GM21737 (cell line): ENCODE measurements around the gene ZBTB32.

Experiments
- ATAC-seq: cut with Tn5 transposase; IDR thresholded peaks from one replicate; pipeline ENCODE4 v1.9.1; 2021; ENCODE audit warnings: mild to moderate bottlenecking, moderate library complexity; ENCODE audit not compliant: unreplicated experiment

The ZBTB32 gene

GRCh38 chr19:35693835-35694599 lies 10.3 kb upstream of the ZBTB32 start:
- peak; percentile 83 for ATAC-seq

GRCh38 chr19:35695895-35696422 lies 8.4 kb upstream of the ZBTB32 start:
- ATAC-seq, result no peak

- ATAC-seq, result no peak
Observed at GRCh38 chr19:35696835-35697234, 7.5 kb upstream of the ZBTB32 start.

DNA sequence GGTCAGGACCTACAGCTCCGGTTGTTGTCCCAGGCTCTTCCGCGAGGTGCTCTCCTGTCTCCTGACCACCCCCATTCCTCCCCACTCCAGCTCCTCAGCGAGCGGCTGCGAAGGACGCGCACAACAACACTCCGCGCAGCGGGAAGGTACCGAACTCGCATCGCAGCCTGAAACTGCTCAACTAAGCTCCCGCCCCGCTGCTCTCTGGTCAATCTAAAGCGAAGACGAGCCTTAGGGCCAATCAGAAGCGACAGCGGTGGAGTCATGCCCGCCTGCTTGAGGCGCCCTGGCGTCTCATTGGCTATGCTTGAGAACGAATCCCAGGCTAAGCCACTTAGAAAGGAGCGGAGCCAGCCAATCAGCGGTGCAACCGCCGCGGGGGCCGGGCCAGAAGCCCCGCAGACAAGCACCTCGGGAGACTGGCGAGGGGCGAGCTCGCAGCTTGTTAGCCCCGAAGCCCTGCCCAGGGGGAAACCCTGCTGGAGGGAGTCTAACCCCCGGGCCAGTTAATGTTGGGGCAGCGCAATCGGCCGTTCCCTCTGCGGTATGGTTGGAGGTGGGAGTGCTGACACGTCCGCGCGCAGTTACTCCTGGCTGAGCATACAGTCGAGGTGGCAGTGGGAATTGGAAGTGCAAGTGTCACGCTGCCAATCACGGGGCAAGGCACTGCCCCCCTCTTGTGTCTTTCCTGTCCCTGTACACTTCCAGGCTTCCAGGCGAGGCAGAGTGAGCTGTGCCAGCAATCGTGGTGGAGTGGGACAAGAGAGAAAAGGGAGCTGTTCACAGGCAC lies 1.9 kb upstream of the ZBTB32 start:
- peak; percentile 95 for ATAC-seq

- ATAC-seq, result no peak
Observed at GRCh38 chr19:35703343-35703742, 1.0 kb upstream of the ZBTB32 start.

- no peak for ATAC-seq
Observed at GRCh38 chr19:35708391-35708790, 4.0 kb downstream of the ZBTB32 start.

GRCh38 chr19:35710784-35711723 lies 6.7 kb downstream of the ZBTB32 start:
- ATAC-seq, result peak; percentile 35

- ATAC-seq, result no peak
Observed at GRCh38 chr19:35712567-35713505, 8.5 kb downstream of the ZBTB32 start.

DNA sequence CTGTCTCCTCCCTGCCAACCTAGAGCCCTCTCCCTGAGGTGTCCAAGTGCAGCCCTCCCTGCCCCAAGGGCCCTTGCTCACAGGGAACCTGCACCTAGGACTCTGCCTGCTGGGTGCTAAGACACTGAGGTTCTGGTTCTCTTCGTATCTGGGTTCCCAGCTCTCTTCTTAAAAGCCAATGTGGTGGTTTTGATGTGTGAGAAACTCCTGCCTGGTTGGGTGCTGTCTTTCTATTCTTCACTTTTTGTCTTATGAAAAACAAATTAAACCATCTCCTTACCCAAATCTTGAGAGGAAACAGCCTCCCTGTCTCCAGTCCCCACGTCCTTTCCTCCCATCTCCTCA lies 9.1 kb downstream of the ZBTB32 start:
- ATAC-seq, result no peak

DNA sequence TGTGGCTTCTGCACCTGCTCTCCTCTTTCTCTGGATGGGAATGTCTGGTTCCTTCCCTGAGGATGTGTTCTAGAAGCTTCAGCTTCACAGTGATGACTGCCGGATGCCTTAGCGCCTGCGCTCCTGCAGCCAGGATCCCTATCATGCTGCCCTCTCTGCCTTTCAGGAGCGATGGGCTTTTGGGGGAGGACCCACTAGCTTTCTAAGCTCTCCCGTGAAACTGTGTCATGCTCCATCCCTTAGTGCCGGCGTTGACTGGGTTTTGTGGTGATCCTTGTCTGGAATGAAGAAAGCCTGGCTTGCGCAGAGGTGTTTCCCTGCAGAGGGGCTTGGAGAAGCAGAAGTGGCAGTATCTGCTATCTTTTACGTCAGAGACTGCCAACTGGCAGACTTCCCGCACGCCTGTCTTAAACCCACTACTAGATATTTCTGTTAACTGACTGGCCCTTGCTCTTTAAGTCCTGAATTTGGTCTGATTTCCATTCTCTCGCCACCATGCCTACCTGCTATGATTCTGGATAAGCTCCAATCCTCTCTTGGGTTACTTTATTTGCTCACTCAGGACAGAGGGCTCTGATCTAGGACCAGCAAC lies 9.6 kb downstream of the ZBTB32 start:
- no peak for ATAC-seq

- ATAC-seq, result no peak
Observed at GRCh38 chr19:35714601-35715354, 10.4 kb downstream of the ZBTB32 start.

- ATAC-seq, result no peak
Observed at GRCh38 chr19:35715355-35715809, 11.0 kb downstream of the ZBTB32 start.

GRCh38 chr19:35715981-35716800 lies 11.8 kb downstream of the ZBTB32 start:
- ATAC-seq, result no peak

GRCh38 chr19:35716801-35717664 lies 12.7 kb downstream of the ZBTB32 start:
- ATAC-seq, result peak; percentile 58

DNA sequence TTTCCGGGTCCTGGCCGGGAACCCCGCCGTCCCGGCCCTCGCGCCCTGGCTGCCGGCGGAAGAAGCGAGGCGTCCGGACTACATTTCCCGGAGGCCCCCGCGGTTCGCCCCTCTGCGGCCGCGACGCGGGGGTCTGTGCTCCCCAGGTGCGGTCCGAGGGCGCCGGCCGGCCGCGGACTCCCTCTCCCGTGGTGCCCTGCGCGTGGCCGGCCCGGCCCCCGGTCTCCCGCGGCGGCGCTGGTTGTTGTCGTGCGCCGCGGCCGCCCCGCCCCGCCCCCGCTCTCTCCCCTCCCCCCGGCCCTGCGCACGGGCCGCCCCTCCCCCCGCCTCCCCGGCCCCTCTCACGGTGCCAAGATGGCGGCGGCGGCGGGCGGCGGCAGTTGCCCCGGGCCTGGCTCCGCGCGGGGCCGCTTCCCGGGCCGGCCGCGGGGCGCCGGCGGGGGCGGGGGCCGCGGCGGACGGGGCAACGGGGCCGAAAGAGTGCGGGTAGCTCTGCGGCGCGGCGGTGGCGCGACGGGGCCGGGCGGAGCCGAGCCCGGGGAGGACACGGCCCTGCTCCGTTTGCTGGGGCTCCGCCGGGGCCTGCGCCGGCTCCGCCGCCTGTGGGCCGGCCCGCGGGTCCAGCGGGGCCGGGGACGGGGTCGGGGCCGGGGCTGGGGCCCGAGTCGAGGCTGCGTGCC lies 13.4 kb downstream of the ZBTB32 start, which contains the start of gene KMT2B:
TSS of gene KMT2B (plus strand) at position 339 of the 680 bp plus-strand sequence. CDS start at position 355, 16 bp downstream.
- no peak for ATAC-seq
